GM15510 (cell line): Measurements from ENCODE around the gene SIN3A.

ENCODE experiments used
- POLR2A ChIP-seq: IDR thresholded peaks from 3 replicates; pipeline ENCODE4 v1.6.1; 2011; ENCODE audit warnings: borderline replicate concordance; ENCODE audit not compliant: insufficient read length; ENCODE audit errors: extremely low read depth

Gene SIN3A

GRCh38 chr15:75451202-75451673, 252 bp downstream of the SIN3A start:
- peak; percentile 37 for TF ChIP-seq POLR2A

DNA sequence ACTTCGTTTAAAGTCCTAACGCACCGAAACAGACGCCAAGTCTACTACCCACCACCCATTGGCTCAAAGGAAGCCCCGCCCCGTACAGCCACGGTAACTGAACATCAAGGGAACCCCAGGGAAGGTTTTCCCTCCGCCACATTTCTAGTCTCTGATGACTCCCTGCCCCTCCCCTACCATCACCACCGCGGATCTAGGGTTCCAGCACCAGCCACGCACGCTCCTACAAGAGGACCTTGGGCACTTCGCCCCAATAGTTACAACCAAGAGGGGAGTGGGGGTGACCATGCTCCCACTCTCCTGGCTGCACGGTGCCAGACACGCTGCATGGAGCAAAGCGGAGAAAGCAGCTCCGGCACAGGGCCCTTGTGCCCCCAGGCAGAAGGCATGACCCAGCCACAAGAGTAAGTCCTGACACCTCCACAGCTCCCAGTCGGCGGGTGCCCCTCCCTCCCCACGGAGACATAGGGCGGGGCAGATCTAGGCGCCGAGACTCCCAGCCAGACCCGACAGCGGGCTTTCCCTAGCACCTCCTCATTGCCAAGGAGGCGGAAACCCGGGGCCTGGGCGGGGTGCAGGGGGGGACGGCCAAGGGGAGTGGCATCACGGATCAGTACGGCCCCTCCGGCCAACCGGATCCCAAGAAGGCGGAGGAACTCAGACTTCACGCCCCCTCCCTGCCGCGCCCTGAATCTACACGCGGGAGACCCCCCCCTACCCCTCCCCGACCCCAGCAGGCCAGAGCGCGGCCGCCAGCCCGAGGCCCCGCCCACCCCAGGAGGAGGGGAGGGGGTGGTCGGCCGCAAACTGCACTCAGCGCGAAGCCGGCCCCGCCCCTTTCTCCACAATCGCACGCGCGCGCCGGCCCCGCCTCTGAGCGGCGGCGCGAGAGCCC, 936 bp downstream of the SIN3A start:
- no peak for TF ChIP-seq POLR2A

DNA sequence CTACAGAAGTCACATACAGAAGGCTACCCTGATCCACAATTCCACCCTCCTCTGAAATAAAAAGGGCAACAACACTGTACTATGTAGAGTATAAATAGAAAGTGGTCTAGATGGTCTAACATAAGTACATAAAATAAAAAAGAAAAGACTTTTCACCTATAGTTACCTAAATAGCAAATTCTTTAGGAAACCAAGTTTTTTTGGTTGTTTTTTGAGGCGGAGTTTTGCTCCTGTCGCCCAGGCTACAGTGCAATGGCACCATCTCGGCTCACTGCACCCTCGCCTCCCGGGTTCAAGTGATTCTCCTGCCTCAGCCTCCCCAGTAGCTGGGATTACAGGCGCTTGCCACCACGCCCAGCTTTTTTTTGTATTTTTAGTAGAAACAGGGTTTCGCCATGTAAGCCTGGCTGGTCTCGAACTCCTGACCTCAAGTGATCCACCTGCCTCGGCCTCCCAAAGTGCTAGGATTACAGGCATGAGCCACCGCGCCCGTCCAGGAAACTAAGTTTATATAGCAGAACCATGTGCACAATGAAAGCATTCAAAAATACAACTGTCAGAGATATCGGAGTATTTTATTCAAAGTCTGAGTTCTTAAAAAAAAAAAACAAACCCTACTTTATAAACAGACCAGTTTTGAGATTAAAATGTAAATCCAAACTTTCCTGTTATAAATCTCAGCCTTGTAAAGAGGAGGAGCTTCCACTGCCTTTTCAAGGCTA, 1.7 kb downstream of the SIN3A start:
- no peak for TF ChIP-seq POLR2A

DNA sequence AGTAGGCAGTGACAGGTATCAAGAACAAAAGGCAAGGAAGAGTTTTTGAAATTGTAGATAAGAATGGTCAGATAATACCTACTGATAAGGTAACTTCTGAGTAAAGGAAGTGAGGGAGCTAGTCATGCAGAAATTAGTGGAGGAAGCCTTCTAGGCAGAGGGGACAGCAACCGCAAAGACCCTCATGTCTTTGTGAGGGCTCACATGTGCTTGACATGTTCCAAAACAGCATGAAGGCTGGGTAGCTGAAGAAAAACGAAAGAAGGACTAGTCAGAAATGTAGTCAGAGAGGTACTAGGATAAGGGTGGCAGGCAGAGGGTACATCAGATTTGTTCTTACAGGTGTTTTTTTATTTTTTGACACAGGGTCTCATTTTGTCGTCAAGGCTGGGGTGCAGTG, 5.3 kb downstream of the SIN3A start:
- TF ChIP-seq POLR2A = no peak

GRCh38 chr15:75437721-75438120, 13.8 kb downstream of the SIN3A start:
- no peak for TF ChIP-seq POLR2A

DNA sequence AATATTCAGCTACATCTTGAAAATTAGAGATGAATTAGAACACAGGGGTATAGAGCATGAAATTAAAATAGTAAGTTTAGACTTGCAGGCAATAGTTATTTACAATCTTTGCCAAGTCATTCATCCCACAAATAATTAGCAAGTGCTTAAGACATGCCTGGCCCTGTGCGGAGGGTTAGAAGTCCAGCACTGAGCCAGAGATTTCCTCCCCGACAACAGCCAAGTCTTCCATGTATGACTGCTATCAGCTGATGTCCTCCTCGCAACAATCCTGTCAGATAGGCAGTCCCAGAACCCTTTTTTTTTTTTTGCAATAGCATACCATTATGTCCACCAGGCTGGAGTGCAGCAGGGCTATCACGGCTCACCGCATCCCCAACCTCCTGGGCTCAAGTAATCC, 14.6 kb downstream of the SIN3A start:
- no peak for TF ChIP-seq POLR2A

- TF ChIP-seq POLR2A = no peak
Measured at GRCh38 chr15:75431682-75432081, 19.8 kb downstream of the SIN3A start.

GRCh38 chr15:75431270-75431669, 20.2 kb downstream of the SIN3A start:
- TF ChIP-seq POLR2A = no peak

GRCh38 chr15:75430259-75430658, 21.2 kb downstream of the SIN3A start:
- TF ChIP-seq POLR2A = no peak

DNA sequence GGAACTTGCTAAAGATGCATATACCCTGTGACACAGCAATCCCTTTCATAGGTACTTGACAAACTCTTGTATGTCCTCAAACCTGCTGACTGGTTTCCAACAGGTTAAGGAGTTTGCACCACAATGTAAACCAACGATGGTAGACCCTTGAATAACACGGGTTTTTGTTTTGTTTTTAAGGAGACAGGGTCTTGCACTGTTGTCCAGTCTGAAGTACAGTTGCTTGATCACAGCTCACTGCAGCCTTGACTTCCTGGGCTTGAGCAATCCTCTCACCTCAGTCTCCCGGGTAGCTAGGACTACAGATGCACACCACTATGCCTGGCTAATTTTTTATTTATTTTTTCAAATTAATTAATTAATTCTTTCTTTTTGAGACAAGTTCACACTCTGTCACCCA, 23.3 kb downstream of the SIN3A start:
- TF ChIP-seq POLR2A = no peak

DNA sequence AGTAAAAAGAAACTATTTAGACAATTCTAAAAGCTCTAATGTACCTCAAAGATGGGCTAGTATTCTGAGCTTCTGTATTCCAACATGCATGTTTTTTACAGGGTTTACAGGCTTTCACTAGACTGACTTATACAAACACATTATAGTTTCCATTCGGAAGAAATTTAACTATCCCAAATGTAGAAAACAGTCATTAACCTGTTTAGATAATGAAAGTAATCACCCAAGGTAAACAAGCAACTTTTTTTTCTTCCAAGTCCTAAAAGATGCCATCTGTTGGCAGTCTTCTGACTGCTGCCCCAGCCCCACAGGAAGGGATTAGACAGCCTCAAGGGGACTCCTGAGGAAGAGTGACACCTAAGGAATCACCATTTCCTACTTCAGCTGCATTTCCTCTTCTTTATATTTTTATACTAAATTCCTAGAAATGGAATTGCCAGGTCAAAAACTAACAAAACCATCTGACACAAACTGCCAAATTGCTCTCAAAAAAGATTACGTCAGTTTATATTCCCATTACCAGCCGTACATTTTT, 25.5 kb downstream of the SIN3A start:
- TF ChIP-seq POLR2A = no peak

GRCh38 chr15:75422554-75422953, 28.9 kb downstream of the SIN3A start:
- TF ChIP-seq POLR2A = no peak

- TF ChIP-seq POLR2A = no peak
Measured at GRCh38 chr15:75420698-75421097, 30.8 kb downstream of the SIN3A start.

DNA sequence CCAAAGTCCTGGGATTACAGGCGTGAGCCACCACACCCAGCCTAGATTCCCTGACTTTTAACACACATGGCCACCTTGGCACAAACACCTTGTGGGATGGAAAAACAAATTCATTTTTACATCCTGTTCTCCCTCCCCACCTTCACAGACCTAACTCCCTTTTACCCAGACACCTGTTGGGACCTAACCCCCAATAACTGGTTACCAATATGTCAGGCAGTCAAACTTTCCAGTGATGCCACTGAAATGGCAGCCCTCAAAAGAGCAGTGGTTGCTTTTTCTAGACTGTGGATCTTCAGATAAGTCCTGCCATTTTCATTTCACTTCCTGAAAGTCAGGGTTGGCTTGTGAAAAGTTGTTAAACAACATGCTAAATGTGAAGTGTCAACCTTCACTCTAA, 34.9 kb downstream of the SIN3A start:
- no peak for TF ChIP-seq POLR2A

DNA sequence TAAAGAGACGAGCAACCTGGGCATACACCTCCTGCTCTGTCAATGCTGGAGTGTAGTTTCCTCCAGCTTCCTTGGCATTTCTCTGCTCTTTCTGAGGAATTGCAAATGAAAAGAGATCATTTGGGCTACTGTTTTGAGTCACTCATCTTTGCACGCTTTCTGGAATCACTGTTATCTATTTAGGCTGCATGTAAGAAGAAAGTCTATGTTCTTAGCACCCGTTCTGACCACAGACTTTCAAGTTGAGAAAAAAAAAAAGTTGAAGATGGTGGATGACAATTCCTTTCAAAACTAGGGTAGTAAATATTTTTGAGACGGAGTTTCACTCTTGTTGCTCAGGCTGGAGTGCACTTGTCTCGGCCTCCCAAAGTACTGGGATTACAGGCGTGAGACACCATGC, 41.3 kb downstream of the SIN3A start:
- TF ChIP-seq POLR2A = no peak
